Measurements from ENCODE around the gene ARHGAP40.

DNA sequence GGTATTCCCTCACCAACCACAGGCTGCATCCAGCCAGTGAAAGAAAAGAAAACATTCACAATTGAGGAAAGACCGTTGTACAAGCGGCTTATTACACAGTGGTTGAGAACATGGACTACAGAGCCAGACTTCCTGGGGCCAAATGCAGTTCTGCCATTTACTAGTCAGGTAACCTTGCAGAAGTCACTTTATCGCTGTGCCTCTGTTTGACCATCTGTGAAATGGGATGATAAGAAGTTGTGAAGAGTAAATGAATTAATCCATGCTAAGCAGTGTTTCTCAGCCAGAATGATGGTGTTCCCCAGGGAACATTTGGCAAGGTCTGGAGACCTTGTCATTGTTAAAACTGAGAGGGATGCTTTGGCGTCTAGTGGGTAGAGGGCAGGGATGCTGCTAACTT lies 14.8 kb downstream of the ARHGAP40 start:
- no peak for TF ChIP-seq POLR2A (IDR thresholded peaks at IDR 0.05)
- TF ChIP-seq, protein P1, sequence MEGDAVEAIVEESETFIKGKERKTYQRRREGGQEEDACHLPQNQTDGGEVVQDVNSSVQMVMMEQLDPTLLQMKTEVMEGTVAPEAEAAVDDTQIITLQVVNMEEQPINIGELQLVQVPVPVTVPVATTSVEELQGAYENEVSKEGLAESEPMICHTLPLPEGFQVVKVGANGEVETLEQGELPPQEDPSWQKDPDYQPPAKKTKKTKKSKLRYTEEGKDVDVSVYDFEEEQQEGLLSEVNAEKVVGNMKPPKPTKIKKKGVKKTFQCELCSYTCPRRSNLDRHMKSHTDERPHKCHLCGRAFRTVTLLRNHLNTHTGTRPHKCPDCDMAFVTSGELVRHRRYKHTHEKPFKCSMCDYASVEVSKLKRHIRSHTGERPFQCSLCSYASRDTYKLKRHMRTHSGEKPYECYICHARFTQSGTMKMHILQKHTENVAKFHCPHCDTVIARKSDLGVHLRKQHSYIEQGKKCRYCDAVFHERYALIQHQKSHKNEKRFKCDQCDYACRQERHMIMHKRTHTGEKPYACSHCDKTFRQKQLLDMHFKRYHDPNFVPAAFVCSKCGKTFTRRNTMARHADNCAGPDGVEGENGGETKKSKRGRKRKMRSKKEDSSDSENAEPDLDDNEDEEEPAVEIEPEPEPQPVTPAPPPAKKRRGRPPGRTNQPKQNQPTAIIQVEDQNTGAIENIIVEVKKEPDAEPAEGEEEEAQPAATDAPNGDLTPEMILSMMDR (IDR thresholded peaks at IDR 0.05), result no peak

All from thyroid gland (tissue), 4 donors.